Measurements from ENCODE around the gene PPP1R9B.

- TF ChIP-seq POLR2AphosphoS5 (IDR thresholded peaks at IDR 0.05; ENCODE audit: low read depth, low read length): no peak
- TF ChIP-seq TAF1 (IDR thresholded peaks at IDR 0.05; ENCODE audit: borderline replicate concordance, insufficient read depth, low read length): no peak
- TF ChIP-seq SIN3A (IDR thresholded peaks at IDR 0.05; ENCODE audit: borderline replicate concordance, insufficient read depth, low read length): no peak
These were observed 39.2 kb upstream of the PPP1R9B start for GRCh38 chr17:50189550-50190292.
